GM19240 (cell line): ENCODE data around the gene ZMYM4.

Experiments used
- DNase-seq: peaks from one replicate; pipeline ENCODE4 v3.0.0; 2011; ENCODE audit warnings: low spot score; ENCODE audit not compliant: insufficient read length

ZMYM4 gene

GRCh38 chr1:35398739-35399138, 130.2 kb downstream of the ZMYM4 start:
- DNase-seq = no peak

GRCh38 chr1:35401049-35401448, 132.5 kb downstream of the ZMYM4 start:
- no peak for DNase-seq

GRCh38 chr1:35406103-35406502, 137.6 kb downstream of the ZMYM4 start:
- no peak for DNase-seq

- no peak for DNase-seq
Observed at GRCh38 chr1:35407743-35408142, 139.2 kb downstream of the ZMYM4 start.

GRCh38 chr1:35408925-35409324, 140.4 kb downstream of the ZMYM4 start:
- no peak for DNase-seq

- no peak for DNase-seq
Observed at GRCh38 chr1:35426097-35426586, 157.6 kb downstream of the ZMYM4 start.

- no peak for DNase-seq
Observed at GRCh38 chr1:35428360-35428759, 159.9 kb downstream of the ZMYM4 start.

GRCh38 chr1:35430762-35431161, 162.3 kb downstream of the ZMYM4 start:
- no peak for DNase-seq

- no peak for DNase-seq
Observed at GRCh38 chr1:35431173-35431599, 162.7 kb downstream of the ZMYM4 start.

GRCh38 chr1:35432231-35432630, 163.7 kb downstream of the ZMYM4 start:
- no peak for DNase-seq

GRCh38 chr1:35433714-35434113, 165.2 kb downstream of the ZMYM4 start:
- DNase-seq = no peak

GRCh38 chr1:35434703-35435102, 166.2 kb downstream of the ZMYM4 start:
- DNase-seq = no peak

- DNase-seq = no peak
Observed at GRCh38 chr1:35436078-35436477, 167.6 kb downstream of the ZMYM4 start.

- DNase-seq = no peak
Observed at GRCh38 chr1:35437200-35437599, 168.7 kb downstream of the ZMYM4 start.

GRCh38 chr1:35439626-35440025, 171.1 kb downstream of the ZMYM4 start:
- DNase-seq = no peak

- no peak for DNase-seq
Observed at GRCh38 chr1:35441926-35442579, 173.5 kb downstream of the ZMYM4 start.

GRCh38 chr1:35442734-35443133, 174.2 kb downstream of the ZMYM4 start:
- no peak for DNase-seq

- DNase-seq = no peak
Observed at GRCh38 chr1:35443768-35444518, 175.4 kb downstream of the ZMYM4 start.

- no peak for DNase-seq
Observed at GRCh38 chr1:35444519-35444774, 175.9 kb downstream of the ZMYM4 start.

GRCh38 chr1:35447278-35447677, 178.8 kb downstream of the ZMYM4 start:
- DNase-seq = no peak

GRCh38 chr1:35448344-35448801, 179.9 kb downstream of the ZMYM4 start:
- no peak for DNase-seq

GRCh38 chr1:35449334-35450008, 181.0 kb downstream of the ZMYM4 start:
- DNase-seq = no peak
